GM12878 (cell line): ENCODE measurements around the gene RBSN. TPM values are rescaled to one million over a fixed set of nuclear protein-coding genes. Genes with fewer than 3 reads are reported as not detected.

Source experiments
- KAT2A ChIP-seq: conservative IDR thresholded peaks from 2 replicates; pipeline ENCODE4 v1.6.1; 2011; ENCODE audit warnings: low read depth, low read length; ENCODE audit not compliant: control insufficient read depth
- MYB ChIP-seq: fragments of 150-350 bp; IDR thresholded peaks from 2 replicates; pipeline ENCODE4 v1.6.1; 2014; ENCODE audit warnings: mild to moderate bottlenecking, low read depth, low read length, borderline replicate concordance
- NFXL1 ChIP-seq: fragments of 450-650 bp; IDR thresholded peaks from 2 replicates; pipeline ENCODE4 v1.6.1; 2017; ENCODE audit warnings: antibody characterized with exemption, mild to moderate bottlenecking, borderline replicate concordance
- NR2C2 ChIP-seq: IDR thresholded peaks from 2 replicates; pipeline ENCODE4 v1.6.1; 2011; ENCODE audit warnings: borderline replicate concordance, low read depth; ENCODE audit not compliant: control insufficient read depth, insufficient read length
- PKNOX1 ChIP-seq: fragments of 450-650 bp; IDR thresholded peaks from 2 replicates; pipeline ENCODE4 v1.6.1; 2016; ENCODE audit warnings: mild to moderate bottlenecking
- TBL1XR1 ChIP-seq: IDR thresholded peaks from 2 replicates; pipeline ENCODE4 v1.6.1; 2012; ENCODE audit warnings: low read depth, low read length, improper control_type of control experiment
- ZBTB40 ChIP-seq: fragments of 450-650 bp; IDR thresholded peaks from 2 replicates; pipeline ENCODE4 v1.6.1; 2016; ENCODE audit warnings: mild to moderate bottlenecking, moderate library complexity, borderline replicate concordance
- polyA plus RNA-seq, 11 experiments: library from polyadenylated mRNA; depleted of rRNA in 4 of 11; unstranded in 6 of 11; stranded (reverse) in 5 of 11; fragments of >200 nt; fragmentation: Nextera tagmentation in 4 of 11; fragmentation: Illumina TruSeq in 1 of 11; extraction: Ambion mirVana in 4 of 11; extraction: Trizol in 1 of 11; gene quantifications; 1 replicate in 1 of 11; 2 replicates in 10 of 11; pipeline versions ENCODE4 v1.2.1 to v1.2.3, GENCODE V29; 2011 to 2016; ENCODE audit warnings: inconsistent platforms in 2 of 11, missing spikeins in 2 of 11, low read depth in 1 of 11
- total RNA-seq, 4 experiments: library from RNA; depleted of rRNA in 3 of 4; stranded (reverse); fragments of >200 nt in 3 of 4; fragmentation: Illumina TruSeq in 1 of 4; extraction: Trizol in 1 of 4; gene quantifications; 2 replicates each; pipeline versions ENCODE4 v1.2.1 to v1.2.3, GENCODE V29; 2013 to 2021

Gene RBSN
- total and polyA plus RNA-seq, 10 of the 15 experiments (the other 5 are each of a cell fraction or from before 2014, with no cell fraction given) = 2.0 to 17.5 (median 10.5) TPM

- TF ChIP-seq NR2C2 = no peak
- TF ChIP-seq NFXL1 = no peak
- no peak for TF ChIP-seq MYB
- TF ChIP-seq ZBTB40 = no peak
- no peak for TF ChIP-seq PKNOX1
- TF ChIP-seq KAT2A = no peak
- no peak for TF ChIP-seq TBL1XR1
- TF ChIP-seq, all 136 proteins: peak for 0
Measured at GRCh38 chr3:15023249-15023648, 75.7 kb downstream of the RBSN start (continued).

Other genes starting within 250 kb of the RBSN start
- 22.8 and 23.2 TPM in 2 replicates for gene NR2C2, start 151.6 kb downstream of the RBSN start, total RNA-seq (2014; rRNA removed)
- gene NR2C2, start 151.6 kb downstream of the RBSN start, total RNA-seq (2014; rRNA removed; fragmentation: Illumina TruSeq; extraction: Trizol) = 16.9 and 18.0 TPM in 2 replicates
- 28.2 and 30.3 TPM in 2 replicates for gene NR2C2, start 151.6 kb downstream of the RBSN start, total RNA-seq (2021)
- gene NR2C2, start 151.6 kb downstream of the RBSN start, polyA plus RNA-seq (2011; rRNA removed) = 18.6 and 20.3 TPM in 2 replicates
- gene NR2C2, start 151.6 kb downstream of the RBSN start, polyA plus RNA-seq (2014; fragmentation: Illumina TruSeq; extraction: Trizol) = 19.7 and 22.1 TPM in 2 replicates
- gene NR2C2, start 151.6 kb downstream of the RBSN start, polyA plus RNA-seq (2014; fragmentation: Nextera tagmentation; extraction: Ambion mirVana) = 1 to 10 TPM; 2.7 to 4.5 TPM
- 16.8 and 21.2 TPM in 2 replicates for gene NR2C2, start 151.6 kb downstream of the RBSN start, polyA plus RNA-seq (2014; rRNA removed)
- gene NR2C2, start 151.6 kb downstream of the RBSN start, polyA plus RNA-seq (2016; fragmentation: Nextera tagmentation; extraction: Ambion mirVana) = 10 to 100 TPM in 1 of 2 experiments, 1 to 10 TPM in 1; 7.3 to 16.1 TPM
- 51.5 and 58.9 TPM in 2 replicates for gene MRPS25, start 33.8 kb downstream of the RBSN start, total RNA-seq (2014; rRNA removed)
- gene MRPS25, start 33.8 kb downstream of the RBSN start, total RNA-seq (2014; rRNA removed; fragmentation: Illumina TruSeq; extraction: Trizol) = 37.3 and 37.9 TPM in 2 replicates
- gene MRPS25, start 33.8 kb downstream of the RBSN start, total RNA-seq (2021) = 72.5 and 76.2 TPM in 2 replicates
- 66.0 and 72.9 TPM in 2 replicates for gene MRPS25, start 33.8 kb downstream of the RBSN start, polyA plus RNA-seq (2011; rRNA removed)
- gene MRPS25, start 33.8 kb downstream of the RBSN start, polyA plus RNA-seq (2014; fragmentation: Illumina TruSeq; extraction: Trizol) = 47.7 and 51.2 TPM in 2 replicates
- gene MRPS25, start 33.8 kb downstream of the RBSN start, polyA plus RNA-seq (2014; fragmentation: Nextera tagmentation; extraction: Ambion mirVana) = 10 to 100 TPM; 17.0 to 43.6 TPM
- 79.7 and 83.9 TPM in 2 replicates for gene MRPS25, start 33.8 kb downstream of the RBSN start, polyA plus RNA-seq (2014; rRNA removed)
- gene MRPS25, start 33.8 kb downstream of the RBSN start, polyA plus RNA-seq (2016; fragmentation: Nextera tagmentation; extraction: Ambion mirVana) = 100 to 1,000 TPM; 112 to 114 TPM
- gene CAPN7, start 107.1 kb upstream of the RBSN start, total RNA-seq (2014; rRNA removed) = 16.5 and 19.9 TPM in 2 replicates
- gene CAPN7, start 107.1 kb upstream of the RBSN start, total RNA-seq (2014; rRNA removed; fragmentation: Illumina TruSeq; extraction: Trizol) = 17.2 and 18.6 TPM in 2 replicates
- 19.2 and 24.4 TPM in 2 replicates for gene CAPN7, start 107.1 kb upstream of the RBSN start, total RNA-seq (2021)
- 24.6 and 41.2 TPM in 2 replicates for gene CAPN7, start 107.1 kb upstream of the RBSN start, polyA plus RNA-seq (2011; rRNA removed)
- gene CAPN7, start 107.1 kb upstream of the RBSN start, polyA plus RNA-seq (2014; fragmentation: Illumina TruSeq; extraction: Trizol) = 19.2 and 25.4 TPM in 2 replicates
- 1 to 10 TPM; 5.3 to 6.7 TPM for gene CAPN7, start 107.1 kb upstream of the RBSN start, polyA plus RNA-seq (2014; fragmentation: Nextera tagmentation; extraction: Ambion mirVana)
- 13.4 and 15.2 TPM in 2 replicates for gene CAPN7, start 107.1 kb upstream of the RBSN start, polyA plus RNA-seq (2014; rRNA removed)
- 10 to 100 TPM; 24.3 to 27.0 TPM for gene CAPN7, start 107.1 kb upstream of the RBSN start, polyA plus RNA-seq (2016; fragmentation: Nextera tagmentation; extraction: Ambion mirVana)
- gene SH3BP5, start 233.4 kb upstream of the RBSN start, total RNA-seq (2014; rRNA removed) = 37.9 and 41.0 TPM in 2 replicates
- 45.6 and 46.5 TPM in 2 replicates for gene SH3BP5, start 233.4 kb upstream of the RBSN start, total RNA-seq (2014; rRNA removed; fragmentation: Illumina TruSeq; extraction: Trizol)
- 60.5 and 64.6 TPM in 2 replicates for gene SH3BP5, start 233.4 kb upstream of the RBSN start, total RNA-seq (2021)
- gene SH3BP5, start 233.4 kb upstream of the RBSN start, polyA plus RNA-seq (2011; rRNA removed) = 82.9 and 94.0 TPM in 2 replicates
- 87.5 and 94.9 TPM in 2 replicates for gene SH3BP5, start 233.4 kb upstream of the RBSN start, polyA plus RNA-seq (2014; fragmentation: Illumina TruSeq; extraction: Trizol)
- gene SH3BP5, start 233.4 kb upstream of the RBSN start, polyA plus RNA-seq (2014; fragmentation: Nextera tagmentation; extraction: Ambion mirVana) = 10 to 100 TPM; 14.9 to 33.8 TPM
- 71.1 and 74.0 TPM in 2 replicates for gene SH3BP5, start 233.4 kb upstream of the RBSN start, polyA plus RNA-seq (2014; rRNA removed)
- 10 to 100 TPM; 29.9 to 35.4 TPM for gene SH3BP5, start 233.4 kb upstream of the RBSN start, polyA plus RNA-seq (2016; fragmentation: Nextera tagmentation; extraction: Ambion mirVana)